Stimulated activated CD4-positive, alpha-beta T cell treated with anti-CD3 and anti-CD28 coated beads, Interleukin-4, amount 100 ng/mL, for 1 hour (primary cell): ENCODE measurements around the gene SPAG7.
A peak's percentile ranks its signal among the peaks of the same experiment; 100 is the strongest.

Experiments
- DNase-seq: peaks from one replicate; pipeline ENCODE4 v3.0.0-alpha.2; 2020

SPAG7 gene

GRCh38 chr17:4949321-4950074 is 18.1 kb downstream of the SPAG7 start:
- DNase-seq: peak; percentile 73

GRCh38 chr17:4948931-4949320 is 18.7 kb downstream of the SPAG7 start:
- peak; percentile 75 for DNase-seq

GRCh38 chr17:4948166-4948930 is 19.3 kb downstream of the SPAG7 start, which contains the start of gene PFN1:
TSS of gene PFN1 (minus strand) at chr17:4948530. CDS start at chr17:4948394, 136 bp downstream.
- peak; percentile 91 for DNase-seq

DNA sequence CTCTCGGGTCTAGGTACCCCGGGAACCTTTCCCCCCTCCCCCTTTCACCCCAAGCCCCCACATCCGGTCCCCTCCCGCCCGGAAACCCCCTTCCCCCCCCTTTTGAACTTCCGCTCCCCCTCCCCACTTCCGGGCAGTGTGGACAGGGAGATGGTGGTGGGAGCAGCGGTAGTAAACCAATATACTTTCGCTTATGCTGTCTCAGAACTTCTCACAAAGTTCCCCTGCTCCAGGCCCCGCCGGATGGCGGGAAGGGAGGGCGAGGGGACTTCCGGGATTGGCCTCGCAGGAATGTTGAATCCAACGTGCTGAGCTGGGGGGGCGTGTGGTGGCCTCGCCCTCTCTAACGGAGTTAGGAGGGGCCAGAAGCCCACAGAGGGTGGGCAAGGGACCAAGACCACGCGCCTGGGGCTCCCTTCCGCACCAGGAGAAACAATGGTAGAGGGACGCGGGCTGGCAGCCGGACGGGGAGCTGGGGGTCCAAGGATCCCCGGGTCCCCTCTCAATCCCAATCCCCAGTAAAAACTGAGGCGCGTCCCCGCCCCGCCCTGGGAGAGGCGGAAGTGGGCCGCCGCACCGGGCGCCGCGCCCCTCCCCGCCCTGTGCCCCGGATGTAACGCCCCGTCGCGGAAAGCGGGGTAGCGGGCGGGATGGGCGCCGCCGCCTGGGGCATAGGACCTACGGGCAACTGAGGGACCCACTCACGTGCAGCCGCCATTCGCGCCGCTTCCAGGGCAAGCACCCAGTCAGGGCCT is 20.0 kb downstream of the SPAG7 start:
- DNase-seq: peak; percentile 71

DNA sequence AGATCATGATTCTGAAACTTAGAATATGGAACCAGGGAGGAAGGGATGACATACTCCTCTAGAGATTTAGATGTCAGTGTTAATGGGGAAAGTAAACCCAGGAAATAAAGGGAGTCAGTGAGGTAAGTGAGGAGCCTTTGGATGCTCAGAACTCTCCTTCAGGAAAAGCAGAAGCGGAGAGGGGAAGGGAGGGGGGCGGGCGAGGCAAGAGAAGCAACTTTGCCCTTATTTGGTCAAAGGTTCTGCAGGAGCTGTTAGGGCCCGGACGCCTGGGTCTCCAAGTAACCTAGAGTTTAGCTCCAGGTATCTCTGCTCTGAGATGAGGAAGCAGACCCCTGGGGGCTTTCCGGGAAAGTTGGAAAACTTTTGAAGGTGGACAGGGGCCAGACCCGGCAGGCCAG is 20.6 kb downstream of the SPAG7 start:
- DNase-seq: no peak

GRCh38 chr17:4946312-4946976 is 21.2 kb downstream of the SPAG7 start:
- DNase-seq: no peak

DNA sequence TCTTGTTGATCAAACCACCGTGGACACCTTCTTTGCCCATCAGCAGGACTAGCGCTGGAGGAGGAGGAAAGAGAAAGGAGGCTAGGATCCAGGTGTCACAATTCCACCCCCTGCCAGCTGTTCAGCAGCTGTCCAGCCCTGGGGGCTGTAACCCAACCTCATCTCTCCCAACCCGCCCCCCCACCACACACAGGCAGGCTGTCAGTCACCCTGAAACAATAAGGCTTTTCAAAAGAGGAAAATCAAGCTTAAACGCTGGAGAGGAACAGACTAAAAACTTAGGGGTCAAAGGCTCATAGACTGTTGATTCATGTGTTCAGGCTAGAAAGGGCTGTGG is 21.7 kb downstream of the SPAG7 start:
- no peak for DNase-seq

GRCh38 chr17:4945176-4945943 is 22.3 kb downstream of the SPAG7 start:
- DNase-seq: peak; percentile 83

GRCh38 chr17:4944554-4945175 is 23.0 kb downstream of the SPAG7 start:
- DNase-seq: peak; percentile 39

DNA sequence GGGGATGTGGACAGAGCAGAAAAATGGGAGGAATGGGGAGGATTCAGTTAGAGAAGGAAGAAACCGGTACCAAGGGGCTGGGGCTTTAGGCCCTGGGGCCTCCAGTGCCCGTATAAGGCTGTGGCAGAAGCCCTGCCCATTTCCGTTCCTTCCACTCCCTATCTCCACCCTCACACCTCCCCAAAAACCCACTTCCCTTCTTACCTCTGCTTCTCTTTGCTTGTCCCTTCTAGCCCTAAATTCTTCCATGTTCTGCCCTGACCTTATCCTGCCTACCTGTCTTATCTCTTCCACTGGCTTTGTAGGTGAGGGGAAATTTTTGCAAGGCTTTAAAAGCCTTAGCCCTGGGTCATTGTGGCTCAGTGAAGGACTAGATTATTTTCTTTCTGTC is 23.5 kb downstream of the SPAG7 start:
- DNase-seq: no peak

GRCh38 chr17:4942760-4943508 is 24.7 kb downstream of the SPAG7 start:
- DNase-seq: no peak

- no peak for DNase-seq
These were observed 26.4 kb downstream of the SPAG7 start for GRCh38 chr17:4941319-4941610.

DNA sequence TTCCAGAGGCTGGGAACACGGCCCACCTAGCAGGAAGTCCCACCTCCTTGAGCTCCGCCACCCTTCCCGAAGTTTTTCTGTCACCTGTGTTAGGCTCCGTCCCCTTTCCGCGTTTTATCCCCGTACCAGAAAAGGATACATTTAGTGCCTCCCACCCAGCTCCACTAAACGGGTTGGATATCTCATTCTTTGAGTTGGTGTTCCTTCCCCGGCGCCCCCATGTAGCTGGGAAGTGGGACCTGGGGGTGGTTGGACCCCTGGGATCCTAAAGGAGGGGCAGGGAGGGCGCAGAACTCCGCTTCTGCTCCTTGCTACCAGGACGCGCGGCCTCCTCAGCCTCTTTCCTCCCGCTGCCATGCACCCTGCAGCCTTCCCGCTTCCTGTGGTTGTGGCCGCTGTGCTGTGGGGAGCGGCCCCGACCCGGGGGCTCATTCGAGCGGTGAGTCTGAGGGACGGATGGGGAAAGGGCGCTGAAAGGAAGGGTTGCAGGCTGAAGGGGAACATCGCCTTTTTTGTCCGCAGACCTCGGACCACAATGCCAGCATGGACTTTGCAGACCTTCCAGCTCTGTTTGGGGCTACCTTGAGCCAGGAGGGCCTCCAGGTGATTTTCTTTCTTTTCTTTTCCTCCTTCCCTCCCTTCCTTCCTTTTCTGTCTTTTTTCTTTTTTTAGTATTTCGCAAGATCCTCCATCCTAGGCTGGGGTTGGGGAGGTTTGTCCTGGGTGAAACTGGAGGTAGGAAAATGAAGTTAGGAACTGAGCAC is 26.9 kb downstream of the SPAG7 start:
- peak; percentile 32 for DNase-seq

- DNase-seq: peak; percentile 92
These were observed 27.6 kb downstream of the SPAG7 start, which contains the start of the genes RNF167 and SLC25A11 for GRCh38 chr17:4939796-4940554. TSS of gene RNF167 (plus strand) at chr17:4940268. CDS start at chr17:4940910, 642 bp downstream. TSS of gene SLC25A11 (minus strand) at chr17:4940046. CDS start at chr17:4939910, 136 bp downstream.

- no peak for DNase-seq
These were observed 28.1 kb downstream of the SPAG7 start for GRCh38 chr17:4939546-4939795.

DNA sequence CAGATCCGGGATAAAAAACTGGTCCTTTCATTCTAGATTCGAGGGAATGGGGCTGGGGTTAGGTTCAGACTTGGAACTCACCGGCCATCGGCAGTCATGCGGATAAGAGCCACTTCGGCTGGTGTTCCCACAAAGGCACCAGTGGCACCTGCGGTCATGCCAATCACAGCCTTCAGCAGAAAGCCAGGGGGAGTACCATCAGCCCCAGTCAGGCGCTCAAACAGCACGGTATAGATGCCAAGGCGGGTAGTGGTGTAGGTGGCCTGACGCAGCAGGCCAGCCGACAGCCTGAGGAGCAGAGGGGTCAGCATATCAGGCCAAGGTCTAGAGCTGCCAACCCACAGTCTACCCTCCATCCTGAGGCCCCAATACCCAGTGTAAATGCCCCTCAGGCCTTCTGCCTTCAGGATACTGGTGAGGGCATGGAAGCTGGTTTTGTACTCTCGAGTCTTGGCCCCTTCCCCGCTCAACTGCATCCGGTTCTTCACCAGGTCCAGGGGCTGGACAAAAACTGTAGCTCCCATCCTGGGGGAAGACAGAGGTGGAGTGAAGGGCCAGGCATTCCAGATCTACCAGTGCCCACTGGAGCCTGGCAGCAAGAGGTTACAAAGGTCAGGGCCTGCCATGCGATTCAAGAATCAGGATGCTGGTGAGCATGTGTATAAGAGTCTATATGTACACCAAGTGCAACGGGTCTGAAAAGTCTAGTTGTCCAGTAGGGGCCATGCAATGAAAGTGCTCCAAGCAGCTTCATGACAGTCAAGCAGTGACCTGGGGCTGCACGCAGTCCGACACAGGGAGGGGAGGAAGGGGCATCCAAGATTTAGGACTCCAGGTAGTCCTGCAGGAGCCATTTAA is 28.7 kb downstream of the SPAG7 start:
- DNase-seq: no peak

GRCh38 chr17:4938069-4938491 is 29.5 kb downstream of the SPAG7 start:
- DNase-seq: no peak

DNA sequence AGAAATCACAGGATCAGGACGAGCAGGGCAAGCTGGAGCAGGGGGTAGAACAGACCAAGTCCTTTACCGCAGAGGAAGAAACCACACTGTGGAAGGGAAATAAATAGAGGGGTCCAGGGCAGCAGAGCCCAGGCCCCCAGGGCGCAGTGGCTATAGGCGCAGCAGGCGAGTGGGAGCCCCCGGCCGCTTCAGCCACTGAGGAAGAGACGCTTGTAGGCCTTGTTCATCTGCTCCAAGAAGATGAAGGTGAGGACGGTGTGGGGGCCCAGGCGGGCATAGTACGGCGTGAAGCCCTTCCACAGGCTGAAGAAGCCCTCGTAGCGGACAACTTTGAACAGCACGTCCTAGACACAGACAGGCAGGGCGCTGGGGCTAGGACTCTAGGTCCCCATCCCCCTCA is 30.1 kb downstream of the SPAG7 start:
- DNase-seq: no peak

DNA sequence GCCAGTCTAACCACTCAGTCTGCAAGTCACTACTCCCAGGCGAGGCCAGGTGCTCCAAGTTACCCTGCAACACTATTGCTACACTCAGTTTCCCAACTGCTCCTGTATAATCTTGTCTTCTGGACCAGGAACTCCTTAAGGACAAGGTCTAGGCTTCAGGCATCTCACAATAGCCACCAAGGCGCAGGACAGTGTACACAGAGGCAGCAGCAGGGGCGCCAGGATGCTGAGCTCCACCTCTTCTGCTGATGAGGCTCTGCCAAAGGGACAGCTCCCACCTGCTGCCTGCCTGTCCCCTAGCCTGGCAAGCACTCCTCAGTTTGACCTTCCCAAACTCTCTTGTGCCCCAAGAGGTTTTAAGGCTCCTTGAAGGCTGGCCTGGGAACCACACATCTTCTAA is 31.2 kb downstream of the SPAG7 start:
- no peak for DNase-seq
